ENCODE results near the gene TEX38.
"Not testable (repeated sequence)": the region's sequence is repeated elsewhere in the genome, so short reads cannot be mapped to it uniquely, and the experiment has no call there.

TEX38 gene

GRCh38 chr1:46647611-46648010, 24.0 kb upstream of the TEX38 start:
- TF ChIP-seq CTCF (IDR thresholded peaks at IDR 0.05; ENCODE audit: low read depth, low read length) = no peak
- no peak overlapping the region for H3K4me3 ChIP-seq (ENCODE audit: low read depth, low read length)

GRCh38 chr1:46649764-46650163, 21.9 kb upstream of the TEX38 start:
- no peak for TF ChIP-seq CTCF (IDR thresholded peaks at IDR 0.05; ENCODE audit: low read depth, low read length)
- no peak overlapping the region for H3K4me3 ChIP-seq (ENCODE audit: low read depth, low read length)

- no peak overlapping the region for H3K4me3 ChIP-seq (ENCODE audit: low read depth, low read length)
- TF ChIP-seq CTCF (IDR thresholded peaks at IDR 0.05; ENCODE audit: low read depth, low read length) = no peak
These were observed 21.2 kb upstream of the TEX38 start for GRCh38 chr1:46650491-46650890.

GRCh38 chr1:46651152-46651551, 20.5 kb upstream of the TEX38 start:
- not testable (repeated sequence) for H3K4me3 ChIP-seq (ENCODE audit: low read depth, low read length)

- TF ChIP-seq CTCF (IDR thresholded peaks at IDR 0.05; ENCODE audit: low read depth, low read length) = no peak
- no peak overlapping the region for H3K4me3 ChIP-seq (ENCODE audit: low read depth, low read length)
These were observed 19.1 kb upstream of the TEX38 start for GRCh38 chr1:46652321-46653100.

GRCh38 chr1:46653405-46653958, 18.2 kb upstream of the TEX38 start:
- no peak overlapping the region for H3K4me3 ChIP-seq (ENCODE audit: low read depth, low read length)
- no peak for TF ChIP-seq CTCF (IDR thresholded peaks at IDR 0.05; ENCODE audit: low read depth, low read length)

GRCh38 chr1:46654012-46654411, 17.6 kb upstream of the TEX38 start:
- no peak for TF ChIP-seq CTCF (IDR thresholded peaks at IDR 0.05; ENCODE audit: low read depth, low read length)
- no peak overlapping the region for H3K4me3 ChIP-seq (ENCODE audit: low read depth, low read length)

- H3K4me3 ChIP-seq (ENCODE audit: low read depth, low read length) = not testable (repeated sequence)
These were observed 17.0 kb upstream of the TEX38 start for GRCh38 chr1:46654698-46655097.

All from WI38 (cell line).